Measurements from ENCODE around the gene CDCP2.

- no peak for TF ChIP-seq CTCF (IDR thresholded peaks at IDR 0.05)
- no peak for TF ChIP-seq POLR2A (IDR thresholded peaks at IDR 0.05)
Observed at GRCh38 chr1:54191525-54191924, 38.7 kb upstream of the CDCP2 start.

Data from thyroid gland (tissue), 4 donors.